Epidermal melanocyte (primary cell): Measurements from ENCODE around the gene EPG5.
A peak's percentile ranks its signal among the peaks of the same experiment; 100 is the strongest.

ENCODE experiments used
- DNase-seq: peaks from one replicate; pipeline ENCODE4 v3.0.0; 2011; ENCODE audit warnings: low spot score; ENCODE audit not compliant: insufficient read length

The EPG5 gene

GRCh38 chr18:45926085-45926484 lies 41.0 kb downstream of the EPG5 start:
- no peak for DNase-seq

DNA sequence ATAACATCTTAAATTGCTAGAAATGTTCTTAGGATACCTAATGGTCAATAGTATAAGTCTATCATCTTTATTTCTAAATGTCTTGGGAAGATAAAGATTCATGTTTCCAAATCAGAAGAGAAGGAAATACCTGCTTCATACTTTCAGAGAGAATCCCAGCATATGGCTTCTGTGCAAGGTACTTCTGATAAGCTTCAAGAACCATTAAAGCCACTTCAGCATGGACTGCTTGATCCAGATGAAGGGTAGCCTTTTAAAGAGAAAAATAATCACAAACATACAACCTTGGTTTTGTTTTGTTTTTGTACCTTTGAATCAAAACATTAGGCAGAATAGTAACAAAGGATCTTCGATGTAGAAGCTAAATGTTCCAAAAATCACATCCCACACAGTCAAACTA lies 44.0 kb downstream of the EPG5 start:
- DNase-seq = no peak

DNA sequence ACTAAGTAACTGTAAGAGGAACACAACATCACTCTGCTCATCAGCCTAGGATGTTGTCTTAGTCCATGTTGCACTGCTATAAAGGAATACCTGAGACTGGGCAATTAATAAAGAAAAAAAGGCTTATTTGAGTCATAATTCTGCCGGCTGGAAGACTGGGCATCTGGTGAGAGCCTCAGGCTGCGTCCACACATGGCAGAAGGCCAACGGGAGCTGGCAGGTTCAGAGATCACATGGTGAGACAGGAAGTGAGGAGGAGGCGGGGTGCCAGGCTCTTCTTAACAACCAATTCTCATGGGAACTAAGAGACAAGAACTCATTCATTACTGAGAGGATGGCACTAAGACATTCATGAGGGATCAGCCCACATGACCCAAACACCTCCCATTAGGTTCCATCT lies 46.8 kb downstream of the EPG5 start:
- DNase-seq = peak; percentile 38

DNA sequence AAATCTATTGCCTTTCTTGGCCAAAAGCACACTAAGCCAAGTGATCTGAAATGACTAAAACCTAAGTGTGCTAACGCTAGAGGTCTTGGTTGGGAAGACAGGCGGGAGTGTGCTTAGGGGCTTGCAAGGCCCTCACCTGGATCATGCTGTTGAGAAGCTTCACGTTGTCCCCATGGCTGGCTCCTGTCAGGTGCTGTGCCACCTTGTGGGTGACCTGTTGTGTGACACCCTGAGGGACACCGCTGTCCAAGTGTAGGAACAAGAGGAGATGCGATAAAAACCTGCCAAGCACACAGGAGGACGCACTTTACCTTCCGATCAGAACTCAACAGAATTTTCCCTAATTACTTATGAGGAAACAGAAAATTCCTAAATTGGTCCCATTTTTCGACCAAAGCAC lies 50.8 kb downstream of the EPG5 start:
- DNase-seq = no peak

DNA sequence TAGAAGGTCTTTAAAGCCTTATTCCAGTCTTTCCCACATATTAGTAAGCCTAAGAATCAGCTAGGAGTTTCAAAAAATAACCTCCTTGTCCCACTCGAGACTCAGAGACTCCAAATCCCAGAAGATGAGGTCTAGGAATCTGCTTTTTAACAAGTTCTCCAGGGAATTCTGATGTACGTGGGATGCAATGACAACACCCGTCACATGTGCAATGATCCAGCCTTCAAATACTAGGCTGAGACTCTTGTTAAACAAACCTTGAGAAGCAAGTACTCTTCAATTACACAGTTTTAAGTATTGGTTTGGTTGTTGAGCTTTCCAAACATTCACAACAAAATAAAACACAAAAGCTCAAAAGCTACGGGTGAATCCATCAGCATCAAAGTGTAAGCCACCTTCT lies 53.9 kb downstream of the EPG5 start:
- no peak for DNase-seq

DNA sequence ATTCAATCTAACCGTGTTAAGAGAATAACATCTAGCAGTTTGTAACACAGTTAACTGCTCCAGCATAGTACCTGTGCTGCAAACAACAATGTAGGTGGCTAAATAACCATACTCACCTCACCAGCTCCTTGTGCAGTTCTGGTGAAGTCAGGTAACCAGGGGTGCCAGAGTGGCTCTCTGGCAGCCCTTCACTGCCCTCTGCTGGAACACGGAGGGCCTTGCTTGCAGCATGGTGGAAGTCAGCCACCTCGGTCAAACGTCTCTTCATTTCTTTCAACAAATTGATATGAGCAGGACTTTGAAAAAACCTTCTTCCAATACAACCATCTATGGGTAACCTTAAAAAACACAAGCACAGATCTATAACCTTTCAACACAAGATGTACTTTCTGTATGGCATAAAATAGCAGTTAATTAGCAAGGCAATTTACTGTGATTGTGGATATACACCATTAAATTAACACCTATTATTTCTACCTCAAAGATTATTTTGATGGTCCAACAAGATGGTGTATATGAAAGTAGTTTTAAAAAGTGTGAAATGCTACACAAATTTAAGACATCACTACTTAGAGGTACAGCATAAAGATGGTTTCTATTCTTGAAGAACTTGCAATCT lies 56.6 kb downstream of the EPG5 start:
- DNase-seq = no peak

GRCh38 chr18:45901654-45902210 lies 65.4 kb downstream of the EPG5 start:
- DNase-seq = no peak

GRCh38 chr18:45900623-45901022 lies 66.5 kb downstream of the EPG5 start:
- DNase-seq = no peak

DNA sequence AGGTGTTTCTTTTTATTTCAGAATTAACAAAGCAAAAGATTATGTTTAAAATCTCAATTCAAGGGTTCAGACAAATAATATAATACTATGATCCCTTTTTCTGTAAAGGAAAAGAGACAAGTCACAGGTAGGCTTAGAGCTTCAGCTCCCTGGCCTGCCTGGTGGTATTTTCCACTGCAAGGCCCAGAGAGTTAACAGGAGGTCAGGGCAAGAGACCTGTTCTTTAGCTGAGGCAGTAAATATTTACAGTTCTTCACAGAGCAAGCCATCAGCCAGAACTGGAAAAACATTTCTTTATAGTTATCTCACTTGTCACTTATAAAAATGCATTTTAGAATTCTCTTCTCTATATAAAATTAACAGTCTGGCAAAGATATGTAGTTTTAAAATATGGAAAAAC lies 70.1 kb downstream of the EPG5 start:
- DNase-seq = no peak

DNA sequence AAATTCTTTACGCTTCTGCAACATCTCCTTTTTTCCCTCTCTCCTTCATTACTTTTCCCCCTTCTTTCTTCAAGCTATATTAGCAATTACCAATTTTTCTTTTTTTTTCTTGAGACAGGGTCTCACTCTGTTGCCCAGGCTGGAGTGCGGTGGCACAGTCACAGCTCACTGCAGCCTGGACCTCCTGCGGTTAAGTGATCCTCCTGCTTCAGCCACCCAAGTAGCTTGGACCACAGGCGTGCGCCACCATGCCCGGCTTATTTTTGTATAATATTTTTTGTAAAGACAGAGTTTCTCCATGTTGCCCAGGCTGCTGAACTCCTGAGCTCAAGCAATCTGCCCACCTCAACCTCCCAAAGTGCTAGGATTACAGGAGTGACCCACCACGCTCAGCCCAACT lies 70.7 kb downstream of the EPG5 start:
- DNase-seq = no peak

DNA sequence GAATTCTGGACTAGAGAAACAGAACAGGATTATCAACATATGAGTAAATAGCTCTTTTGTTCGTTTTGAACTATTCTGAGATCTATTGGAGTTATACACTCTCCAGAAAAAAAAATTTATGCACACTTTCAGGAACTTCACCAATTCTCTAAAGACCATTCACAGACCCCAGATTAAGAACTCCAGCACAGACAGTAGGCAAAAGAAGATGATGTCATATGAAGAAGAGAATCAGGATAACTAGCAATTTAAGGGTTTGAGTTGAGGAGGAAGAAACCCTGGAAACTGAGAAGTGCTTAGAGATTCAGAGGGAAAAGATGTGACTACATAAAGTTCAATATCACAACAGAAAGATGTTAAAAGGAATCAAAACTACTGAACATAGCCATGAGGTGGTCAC lies 71.8 kb downstream of the EPG5 start:
- no peak for DNase-seq

DNA sequence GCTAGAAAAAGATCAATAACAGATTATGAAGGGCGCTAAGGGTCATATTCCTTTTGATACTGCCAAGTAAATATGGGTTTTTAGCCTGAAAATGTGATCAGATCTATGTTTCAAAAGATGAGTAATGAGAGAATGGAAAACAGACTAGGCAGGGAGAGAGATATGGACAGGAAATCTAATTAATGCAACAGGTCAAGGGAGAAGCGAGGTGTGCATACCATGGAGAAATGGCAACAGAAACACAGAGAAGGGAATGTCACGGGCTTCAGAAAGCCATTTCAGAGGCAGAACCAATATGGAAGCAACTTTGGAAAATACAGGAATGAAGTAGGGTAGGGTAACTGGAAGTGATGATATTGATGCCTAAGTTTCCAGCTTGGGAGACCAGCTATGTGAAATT lies 72.3 kb downstream of the EPG5 start:
- DNase-seq = no peak

GRCh38 chr18:45891806-45892205 lies 75.3 kb downstream of the EPG5 start:
- DNase-seq = no peak

GRCh38 chr18:45890606-45891005 lies 76.5 kb downstream of the EPG5 start:
- no peak for DNase-seq

DNA sequence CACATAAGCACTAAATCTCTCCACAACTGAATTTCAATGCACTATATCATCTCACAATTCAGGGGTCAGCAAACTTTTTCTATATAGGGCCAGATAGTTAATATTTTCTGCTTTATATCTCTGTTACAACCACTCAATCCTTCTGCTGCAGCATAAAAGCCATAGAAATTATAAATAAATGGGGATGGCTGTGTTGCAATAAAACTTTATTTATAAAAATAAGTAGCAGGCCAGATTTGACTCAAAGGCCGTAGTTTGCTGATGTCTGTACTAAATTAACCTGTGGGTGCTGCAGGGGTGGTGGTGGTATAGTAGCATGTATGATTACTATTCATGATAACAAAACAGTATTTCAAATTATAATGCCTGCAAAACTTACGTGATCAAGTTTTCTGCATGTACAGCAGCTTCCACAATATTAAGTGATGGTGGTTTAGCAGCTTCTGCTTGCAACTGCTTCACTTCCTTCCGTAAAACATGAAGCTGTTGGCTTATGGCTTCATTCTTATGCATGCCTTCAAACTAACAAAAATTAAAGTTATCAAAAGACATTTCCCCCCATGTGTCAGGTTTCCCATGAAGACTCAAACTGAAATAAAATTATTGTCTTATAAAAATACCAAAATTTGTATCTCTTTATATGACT lies 77.6 kb downstream of the EPG5 start:
- DNase-seq = no peak

DNA sequence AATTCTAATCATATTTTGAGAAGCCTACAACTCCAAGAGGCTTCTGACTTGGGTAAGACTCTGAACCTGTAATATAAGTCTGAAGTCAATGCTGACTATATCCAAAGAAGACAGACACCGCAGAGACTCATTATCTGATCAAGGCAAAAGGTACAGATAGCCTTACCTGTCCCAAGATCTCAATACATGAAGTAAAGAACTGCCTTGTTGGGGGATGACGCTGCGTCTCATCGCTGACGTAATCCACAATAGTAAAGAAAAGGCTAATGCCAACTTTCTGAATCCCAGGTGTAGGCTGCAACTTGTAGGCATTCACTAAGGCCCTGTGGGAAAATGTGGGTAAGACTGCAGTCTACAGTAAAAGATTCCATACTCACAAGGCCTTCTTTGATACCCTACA lies 79.5 kb downstream of the EPG5 start:
- DNase-seq = no peak

DNA sequence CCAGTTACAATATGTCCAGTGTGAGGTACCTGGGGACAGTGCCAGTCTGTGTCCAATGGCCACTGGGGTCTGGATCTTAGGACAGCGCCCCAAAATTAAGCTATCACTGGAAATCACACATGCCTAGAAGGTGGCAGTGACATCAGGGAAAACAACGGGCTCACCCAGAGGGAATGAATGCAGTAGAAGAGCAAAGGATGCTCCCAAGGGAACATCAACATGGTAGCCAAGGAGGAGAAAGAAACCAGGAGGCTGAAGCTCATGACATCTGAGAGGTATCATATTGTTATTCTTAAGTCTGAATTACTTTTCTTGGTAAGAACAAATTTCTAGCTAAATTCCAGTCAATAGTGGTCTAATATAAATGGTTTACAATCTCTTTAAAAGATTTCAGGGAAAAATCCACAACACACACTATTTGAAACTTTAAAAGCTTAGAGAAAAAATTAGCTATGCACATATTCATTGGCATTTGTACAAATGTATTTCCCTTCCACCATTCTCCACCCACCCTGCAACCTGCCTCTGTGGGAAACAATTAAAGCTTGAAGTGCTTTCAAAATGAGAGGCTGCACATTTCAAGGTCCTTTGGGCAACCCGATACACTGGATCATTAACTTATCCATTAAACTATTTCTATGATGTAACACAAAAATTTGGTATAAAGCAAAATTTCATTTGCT lies 86.1 kb downstream of the EPG5 start:
- DNase-seq = no peak

DNA sequence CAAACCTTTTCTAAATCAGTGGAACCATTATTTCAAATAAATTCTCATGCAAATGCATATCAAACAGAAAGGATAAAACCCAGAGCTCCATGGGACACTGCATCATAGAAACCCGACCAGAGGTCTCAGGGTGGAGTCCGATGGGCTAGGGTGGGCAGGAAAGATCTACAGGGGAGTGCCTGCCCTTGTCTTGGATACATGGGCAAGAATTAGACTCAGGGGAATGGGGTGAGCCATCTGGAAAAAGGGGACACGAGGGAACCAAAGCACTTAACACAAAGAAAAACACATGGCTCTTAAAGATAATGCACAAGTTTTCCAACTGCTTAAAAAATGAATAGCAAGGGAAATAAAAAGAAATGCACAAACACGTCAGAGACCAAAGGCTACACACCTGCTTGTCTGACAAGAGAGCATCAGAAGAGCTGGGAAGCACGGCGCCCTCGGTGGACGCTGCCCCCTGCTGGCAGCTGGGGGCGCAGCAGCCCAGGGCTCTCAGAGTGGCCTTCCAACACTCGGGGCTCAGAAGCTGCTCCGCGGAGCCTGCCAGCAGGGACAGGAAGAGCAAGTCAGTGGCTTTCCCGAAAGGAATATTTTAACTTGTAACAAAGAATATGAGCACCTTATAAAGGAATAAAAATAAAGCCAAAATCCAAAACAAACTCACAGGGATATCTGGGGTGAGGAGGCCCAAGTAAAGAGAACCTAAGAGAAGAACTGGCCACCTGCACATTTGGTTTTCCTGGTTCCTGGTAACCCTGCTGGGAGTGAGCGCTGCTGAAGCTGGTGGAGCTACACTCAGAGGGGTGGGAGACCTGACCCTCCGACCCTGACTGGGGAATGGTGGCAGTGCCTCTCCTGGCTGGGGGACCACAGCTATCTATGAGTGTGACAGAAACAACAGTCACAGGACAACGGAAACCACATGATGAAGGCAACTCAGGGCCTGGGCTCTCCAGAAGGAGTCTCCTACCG lies 87.2 kb downstream of the EPG5 start:
- DNase-seq = peak; percentile 52

GRCh38 chr18:45877403-45877802 lies 89.7 kb downstream of the EPG5 start:
- DNase-seq = no peak

- DNase-seq = no peak
Observed at GRCh38 chr18:45876161-45876560, 91.0 kb downstream of the EPG5 start.

DNA sequence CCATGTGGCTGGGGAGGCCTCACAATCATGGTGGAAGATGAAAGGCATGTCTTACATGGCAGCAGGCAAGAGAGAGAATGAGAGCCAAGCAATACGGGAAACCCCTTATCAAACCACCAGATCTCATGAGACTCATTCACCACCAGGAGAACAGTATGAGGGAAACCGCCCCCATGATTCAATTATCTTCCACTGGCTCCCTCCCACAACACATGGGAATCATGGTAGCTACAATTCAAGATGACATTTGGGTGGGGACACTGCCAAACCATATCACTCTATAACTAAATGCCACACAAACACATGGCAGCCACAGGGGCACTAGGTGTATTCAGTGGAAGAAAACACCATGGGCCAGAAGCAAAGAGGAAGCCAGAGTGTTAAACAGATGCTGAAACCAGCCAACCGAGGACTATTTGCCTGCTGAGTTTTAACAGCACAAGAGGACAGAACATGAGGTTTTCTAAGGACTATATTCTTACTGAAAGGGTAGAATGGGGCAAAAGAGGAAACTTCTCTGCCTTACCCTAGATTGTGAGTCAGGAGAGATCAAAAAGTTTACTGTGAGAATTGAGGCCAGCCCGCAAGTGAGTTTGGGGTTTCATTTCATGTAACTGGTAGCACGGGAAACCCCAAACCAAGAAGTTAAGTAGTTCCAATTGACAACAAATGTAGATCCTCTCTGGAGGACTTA lies 92.5 kb downstream of the EPG5 start:
- DNase-seq = no peak
